GM12878 (cell line): ENCODE measurements around the gene PAFAH2. TPM values are rescaled to one million over a fixed set of nuclear protein-coding genes. Genes with fewer than 3 reads are reported as not detected.

Experiments used
- ATAC-seq: fragments of 200-7000 bp; cut with Tn5 transposase; 3 replicates; pipeline ENCODE4 v1.9.1; 2020; ENCODE audit warnings: mild to moderate bottlenecking, moderate library complexity
- BruUV-seq: library from RNA; stranded (reverse); fragments of 400-500 nt; replicated peaks from 2 replicates; lab custom pipeline; 2021; lab: Mats Ljungman, UMichigan
- CTCF ChIA-PET: fragments of 300-600 bp; sonication (Branson Sonifier 250); formaldehyde crosslinking; extraction: SDS; loops from one replicate; lab custom pipeline; 2021; ENCODE audit warnings: inconsistent platforms; lab: Yijun Ruan, JAX
- POLR2A ChIA-PET: fragments of 350-600 bp; formaldehyde crosslinking; extraction: SDS; loops from one replicate; lab custom pipeline; 2021; ENCODE audit warnings: inconsistent platforms; lab: Charles Lee
- RAD21 ChIA-PET: fragments of 300-600 bp; sonication (Branson Sonifier 250); formaldehyde crosslinking; loops from one replicate; lab custom pipeline; 2023; ENCODE audit warnings: antibody characterized with exemption; ENCODE audit not compliant: unreplicated experiment; lab: Charles Lee
- SMC1A ChIA-PET: fragments of 300-600 bp; sonication (Branson Sonifier 250); formaldehyde crosslinking; loops from one replicate; lab custom pipeline; 2023; ENCODE audit not compliant: unreplicated experiment, uncharacterized antibody; lab: Charles Lee
- DNase-seq: peaks from one replicate; pipeline ENCODE4 v3.0.0-alpha.2; 2011; ENCODE audit warnings: low read depth, low spot score
- FAIRE-seq: peaks from 3 replicates; lab custom pipeline; 2011; peaks lifted over from hg19 to GRCh38; lab: Jason Lieb, UNC
- H2AFZ ChIP-seq: 2 replicates; pipeline ENCODE4 v1.6.0; 2011; ENCODE audit warnings: low read depth, low read length, control low read depth; ENCODE audit not compliant: control insufficient read depth
- H3K27ac ChIP-seq: 2 replicates; pipeline ENCODE4 v1.5.1; 2011; ENCODE audit warnings: control low read depth; ENCODE audit not compliant: control insufficient read depth, insufficient read depth
- H3K27me3 ChIP-seq, 2 experiments: replicated peaks in 1 of 2; 2 replicates each; pipeline versions ENCODE4 v1.6.0 to v1.6.1; 2011; ENCODE audit warnings: low read length in 1 of 2; ENCODE audit not compliant: control insufficient read depth in 2 of 2, insufficient read depth in 2 of 2
- H3K36me3 ChIP-seq, 2 experiments: 2 replicates each; pipeline ENCODE4 v1.5.1; 2011; ENCODE audit warnings: low read length in 1 of 2; ENCODE audit not compliant: control insufficient read depth in 2 of 2, insufficient read depth in 2 of 2
- H3K4me1 ChIP-seq: 2 replicates; pipeline ENCODE4 v1.6.1; 2011; ENCODE audit warnings: mild to moderate bottlenecking, low read length, moderate library complexity, mixed read lengths; ENCODE audit not compliant: control insufficient read depth, insufficient read depth
- H3K4me2 ChIP-seq: 2 replicates; pipeline ENCODE4 v1.6.0; 2011; ENCODE audit warnings: control low read depth; ENCODE audit not compliant: control insufficient read depth, insufficient read depth
- H3K4me3 ChIP-seq: fragments of 200-600 bp; sonication (generic); 2 replicates; pipeline ENCODE4 v1.5.1; 2016
- H3K79me2 ChIP-seq: 2 replicates; pipeline ENCODE4 v1.6.0; 2011; ENCODE audit warnings: low read length; ENCODE audit not compliant: control insufficient read depth, insufficient read depth
- H3K9ac ChIP-seq: 2 replicates; pipeline ENCODE4 v1.8.0; 2011; ENCODE audit warnings: low read length, control low read depth, mixed read lengths; ENCODE audit not compliant: control insufficient read depth, insufficient read depth
- H3K9me3 ChIP-seq: replicated peaks from 3 replicates; pipeline ENCODE4 v1.5.1; 2011; ENCODE audit warnings: mild to moderate bottlenecking, low read length; ENCODE audit not compliant: control insufficient read depth, insufficient read depth
- H4K20me1 ChIP-seq: 2 replicates; pipeline ENCODE4 v1.6.0; 2011; ENCODE audit not compliant: control insufficient read depth, insufficient read depth
- HCFC1 ChIP-seq: fragments of 150-350 bp; IDR thresholded peaks from 2 replicates; pipeline ENCODE4 v1.6.1; 2014; ENCODE audit warnings: low read length
- HDGF ChIP-seq: fragments of 450-650 bp; IDR thresholded peaks from 2 replicates; pipeline ENCODE4 v1.6.1; 2016; ENCODE audit warnings: antibody characterized with exemption
- MTA2 ChIP-seq: fragments of 450-650 bp; IDR thresholded peaks from 2 replicates; pipeline ENCODE4 v1.6.1; 2016; ENCODE audit warnings: low read depth, mild to moderate bottlenecking, moderate library complexity
- RELA ChIP-seq: fragments of 450-650 bp; IDR thresholded peaks from 2 replicates; pipeline ENCODE4 v1.8.0; 2014; ENCODE audit warnings: borderline replicate concordance; ENCODE audit not compliant: partially characterized antibody
- SMAD1 ChIP-seq: fragments of 450-650 bp; IDR thresholded peaks from 2 replicates; pipeline ENCODE4 v1.6.1; 2018; ENCODE audit warnings: mild to moderate bottlenecking, low read depth; ENCODE audit not compliant: partially characterized antibody
- TAF1 ChIP-seq: IDR thresholded peaks from 2 replicates; pipeline ENCODE4 v1.6.1; 2011; ENCODE audit warnings: mild to moderate bottlenecking, low read depth, low read length, borderline replicate concordance
- TCF7 ChIP-seq: IDR thresholded peaks from 2 replicates; pipeline ENCODE4 v1.6.1; 2014; ENCODE audit warnings: antibody characterized with exemption, borderline replicate concordance
- ZNF207 ChIP-seq: fragments of 450-650 bp; IDR thresholded peaks from 2 replicates; pipeline ENCODE4 v1.6.1; 2014; ENCODE audit warnings: antibody characterized with exemption, mild to moderate bottlenecking, borderline replicate concordance
- in situ Hi-C: fragments of 300-500 bp; cut with MboI; formaldehyde crosslinking; loops from 9 replicates; pipeline ENCODE4 v1.14.3; 2018; ENCODE audit warnings: mixed read lengths
- intact Hi-C: fragments of 100-400 bp; cut with micrococcal nuclease; formaldehyde crosslinking; loops from one replicate; pipeline ENCODE4 v1.14.2; 2022; ENCODE audit not compliant: unreplicated experiment
- polyA plus RNA-seq, 11 experiments: library from polyadenylated mRNA; depleted of rRNA in 4 of 11; unstranded in 6 of 11; stranded (reverse) in 5 of 11; fragments of >200 nt; fragmentation: Nextera tagmentation in 4 of 11; fragmentation: Illumina TruSeq in 1 of 11; extraction: Ambion mirVana in 4 of 11; extraction: Trizol in 1 of 11; gene quantifications; 1 replicate in 1 of 11; 2 replicates in 10 of 11; pipeline versions ENCODE4 v1.2.1 to v1.2.3, GENCODE V29; 2011 to 2016; ENCODE audit warnings: inconsistent platforms in 2 of 11, missing spikeins in 2 of 11, low read depth in 1 of 11
- small RNA-seq: library from RNA; depleted of rRNA; stranded (forward); fragments of <200 nt; gene quantifications from one replicate; pipeline ENCODE3, GENCODE V24; 2014
- total RNA-seq, 4 experiments: library from RNA; depleted of rRNA in 3 of 4; stranded (reverse); fragments of >200 nt in 3 of 4; fragmentation: Illumina TruSeq in 1 of 4; extraction: Trizol in 1 of 4; gene quantifications; 2 replicates each; pipeline versions ENCODE4 v1.2.1 to v1.2.3, GENCODE V29; 2013 to 2021
- TF ChIP-seq, protein P1 (sequence below): IDR thresholded peaks from 2 replicates; pipeline ENCODE4 v1.6.1; 2011; ENCODE audit warnings: low read depth, low read length, improper control_type of control experiment, borderline replicate concordance

Gene PAFAH2
- total and polyA plus RNA-seq, 10 of the 15 experiments (the other 5 are each of a cell fraction or from before 2014, with no cell fraction given): 3.0 to 9.5 (median 6.5) TPM

DNA sequence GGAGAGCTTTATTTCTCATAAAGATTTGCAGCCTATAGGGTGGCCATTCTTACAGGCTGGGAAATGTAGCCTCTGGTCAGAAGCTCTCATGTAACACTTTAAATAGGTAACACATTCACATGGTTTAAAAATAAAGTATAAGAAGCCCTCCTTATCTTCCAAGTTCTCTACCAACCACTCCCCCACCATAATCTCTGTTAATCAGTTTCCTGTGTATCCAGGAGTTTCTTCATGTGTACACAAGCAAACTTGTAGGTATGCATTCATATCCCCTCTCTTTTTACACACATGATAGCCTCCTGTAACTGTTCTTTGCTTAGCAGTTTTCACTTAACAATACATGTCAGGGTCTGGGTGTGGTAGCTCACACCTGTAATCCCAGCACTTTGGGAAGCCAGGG is 86.7 kb downstream of the PAFAH2 start:
- H3K27ac ChIP-seq: no peak overlapping the region
- FAIRE-seq (no peak), DNase-seq (no peak), ATAC-seq (no peak)
- no TSS peak for BruUV-seq
- H3K4me2 ChIP-seq: no peak overlapping the region
- no peaks in the 10 kb centered on the region for H3K79me2 ChIP-seq
- in situ Hi-C loops (no loop called here), intact Hi-C loops (no loop called here)
- H3K9me3 ChIP-seq: no peaks in the 10 kb centered on the region
- no peaks in the 10 kb centered on the region for H3K36me3 ChIP-seq
- TF ChIP-seq ZNF207: no peak
- TF ChIP-seq HDGF: no peak
- no peak for TF ChIP-seq RELA
- no peak for TF ChIP-seq SMAD1
- TF ChIP-seq MTA2: no peak
- TF ChIP-seq, protein P1, sequence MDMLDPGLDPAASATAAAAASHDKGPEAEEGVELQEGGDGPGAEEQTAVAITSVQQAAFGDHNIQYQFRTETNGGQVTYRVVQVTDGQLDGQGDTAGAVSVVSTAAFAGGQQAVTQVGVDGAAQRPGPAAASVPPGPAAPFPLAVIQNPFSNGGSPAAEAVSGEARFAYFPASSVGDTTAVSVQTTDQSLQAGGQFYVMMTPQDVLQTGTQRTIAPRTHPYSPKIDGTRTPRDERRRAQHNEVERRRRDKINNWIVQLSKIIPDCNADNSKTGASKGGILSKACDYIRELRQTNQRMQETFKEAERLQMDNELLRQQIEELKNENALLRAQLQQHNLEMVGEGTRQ: no peak
- TF ChIP-seq HCFC1: no peak
- TF ChIP-seq TCF7: no peak
- TF ChIP-seq TAF1: no peak
- H3K4me1 ChIP-seq: no peaks in the 10 kb centered on the region; the same call in 1 of the 2 replicates
- RAD21 ChIA-PET: no interaction called here
- H3K9ac ChIP-seq: no peak overlapping the region
- H3K27me3 ChIP-seq: no peaks in the 10 kb centered on the region; a peak in 3 of 4 replicates
- no peak overlapping the region for H2AFZ ChIP-seq
- no peak overlapping the region for H3K4me3 ChIP-seq
- CTCF ChIA-PET: interaction anchor here (1.1 kb wide), 1 partner anchor 16 kb away, joined by 3 read pairs; no protein-coding TSS in a partner anchor
- no peaks in the 10 kb centered on the region for H4K20me1 ChIP-seq
- SMC1A ChIA-PET: no interaction called here
- POLR2A ChIA-PET: no interaction called here

Small RNA genes within 50 kb of the gene (small RNA-seq; reads per million reads assigned to genes)
- not detected for gene RF00283
- not detected for gene RF00492
- gene RNU6-110P: not detected

Other genes starting within 250 kb of the PAFAH2 start
Only the 7 nearest of the 16 such genes appear.
- 19.3 and 23.3 TPM in 2 replicates for gene AUNIP, start 138.6 kb downstream of the PAFAH2 start, total RNA-seq (2014; rRNA removed)
- gene AUNIP, start 138.6 kb downstream of the PAFAH2 start, total RNA-seq (2014; rRNA removed; fragmentation: Illumina TruSeq; extraction: Trizol): 17.9 and 18.8 TPM in 2 replicates
- 11.1 and 11.3 TPM in 2 replicates for gene AUNIP, start 138.6 kb downstream of the PAFAH2 start, total RNA-seq (2021)
- 13.1 and 14.1 TPM in 2 replicates for gene AUNIP, start 138.6 kb downstream of the PAFAH2 start, polyA plus RNA-seq (2011; rRNA removed)
- gene AUNIP, start 138.6 kb downstream of the PAFAH2 start, polyA plus RNA-seq (2014; fragmentation: Illumina TruSeq; extraction: Trizol): 19.3 and 20.1 TPM in 2 replicates
- 1 to 10 TPM; 3.9 to 6.9 TPM for gene AUNIP, start 138.6 kb downstream of the PAFAH2 start, polyA plus RNA-seq (2014; fragmentation: Nextera tagmentation; extraction: Ambion mirVana)
- 14.6 and 20.0 TPM in 2 replicates for gene AUNIP, start 138.6 kb downstream of the PAFAH2 start, polyA plus RNA-seq (2014; rRNA removed)
- 10 to 100 TPM; 10.0 to 12.4 TPM for gene AUNIP, start 138.6 kb downstream of the PAFAH2 start, polyA plus RNA-seq (2016; fragmentation: Nextera tagmentation; extraction: Ambion mirVana)
- gene PAQR7, start 122.4 kb downstream of the PAFAH2 start, total RNA-seq (2014; rRNA removed): 6.7 and 7.0 TPM in 2 replicates
- 5.3 and 5.7 TPM in 2 replicates for gene PAQR7, start 122.4 kb downstream of the PAFAH2 start, total RNA-seq (2014; rRNA removed; fragmentation: Illumina TruSeq; extraction: Trizol)
- gene PAQR7, start 122.4 kb downstream of the PAFAH2 start, total RNA-seq (2021): 8.1 and 8.8 TPM in 2 replicates
- gene PAQR7, start 122.4 kb downstream of the PAFAH2 start, polyA plus RNA-seq (2011; rRNA removed): 4.0 and 6.3 TPM in 2 replicates
- gene PAQR7, start 122.4 kb downstream of the PAFAH2 start, polyA plus RNA-seq (2014; fragmentation: Illumina TruSeq; extraction: Trizol): 2.9 and 4.6 TPM in 2 replicates
- gene PAQR7, start 122.4 kb downstream of the PAFAH2 start, polyA plus RNA-seq (2014; fragmentation: Nextera tagmentation; extraction: Ambion mirVana): 1 to 10 TPM; 1.1 to 2.5 TPM
- 5.3 and 6.1 TPM in 2 replicates for gene PAQR7, start 122.4 kb downstream of the PAFAH2 start, polyA plus RNA-seq (2014; rRNA removed)
- 1 to 10 TPM; 1.9 to 2.9 TPM for gene PAQR7, start 122.4 kb downstream of the PAFAH2 start, polyA plus RNA-seq (2016; fragmentation: Nextera tagmentation; extraction: Ambion mirVana)
- gene STMN1, start 91.6 kb downstream of the PAFAH2 start, total RNA-seq (2014; rRNA removed): 314 and 374 TPM in 2 replicates
- gene STMN1, start 91.6 kb downstream of the PAFAH2 start, total RNA-seq (2014; rRNA removed; fragmentation: Illumina TruSeq; extraction: Trizol): 248 and 281 TPM in 2 replicates
- gene STMN1, start 91.6 kb downstream of the PAFAH2 start, total RNA-seq (2021): 342 and 364 TPM in 2 replicates
- gene STMN1, start 91.6 kb downstream of the PAFAH2 start, polyA plus RNA-seq (2011; rRNA removed): 233 and 239 TPM in 2 replicates
- 864 and 1,025 TPM in 2 replicates for gene STMN1, start 91.6 kb downstream of the PAFAH2 start, polyA plus RNA-seq (2014; fragmentation: Illumina TruSeq; extraction: Trizol)
- 1,000 to 10,000 TPM; 1,263 to 1,272 TPM for gene STMN1, start 91.6 kb downstream of the PAFAH2 start, polyA plus RNA-seq (2014; fragmentation: Nextera tagmentation; extraction: Ambion mirVana)
- 220 and 240 TPM in 2 replicates for gene STMN1, start 91.6 kb downstream of the PAFAH2 start, polyA plus RNA-seq (2014; rRNA removed)
- gene STMN1, start 91.6 kb downstream of the PAFAH2 start, polyA plus RNA-seq (2016; fragmentation: Nextera tagmentation; extraction: Ambion mirVana): 100 to 1,000 TPM; 916 to 930 TPM
- not detected in 2 replicates for gene EXTL1, start 23.7 kb upstream of the PAFAH2 start, total RNA-seq (2014; rRNA removed)
- gene EXTL1, start 23.7 kb upstream of the PAFAH2 start, total RNA-seq (2014; rRNA removed; fragmentation: Illumina TruSeq; extraction: Trizol): not detected in 2 replicates
- gene EXTL1, start 23.7 kb upstream of the PAFAH2 start, total RNA-seq (2021): not detected in 2 replicates
- gene EXTL1, start 23.7 kb upstream of the PAFAH2 start, polyA plus RNA-seq (2011; rRNA removed): not detected in 2 replicates
- gene EXTL1, start 23.7 kb upstream of the PAFAH2 start, polyA plus RNA-seq (2014; fragmentation: Illumina TruSeq; extraction: Trizol): not detected in 2 replicates
- gene EXTL1, start 23.7 kb upstream of the PAFAH2 start, polyA plus RNA-seq (2014; fragmentation: Nextera tagmentation; extraction: Ambion mirVana): not detected
- not detected in 2 replicates for gene EXTL1, start 23.7 kb upstream of the PAFAH2 start, polyA plus RNA-seq (2014; rRNA removed)
- gene EXTL1, start 23.7 kb upstream of the PAFAH2 start, polyA plus RNA-seq (2016; fragmentation: Nextera tagmentation; extraction: Ambion mirVana): not detected
- not detected in 2 replicates for gene SLC30A2, start 48.1 kb upstream of the PAFAH2 start, total RNA-seq (2014; rRNA removed)
- not detected in 2 replicates for gene SLC30A2, start 48.1 kb upstream of the PAFAH2 start, total RNA-seq (2014; rRNA removed; fragmentation: Illumina TruSeq; extraction: Trizol)
- gene SLC30A2, start 48.1 kb upstream of the PAFAH2 start, total RNA-seq (2021): 0.13 TPM in 1 of 2 replicates, not detected in the other
- gene SLC30A2, start 48.1 kb upstream of the PAFAH2 start, polyA plus RNA-seq (2011; rRNA removed): not detected in 2 replicates
- not detected in 2 replicates for gene SLC30A2, start 48.1 kb upstream of the PAFAH2 start, polyA plus RNA-seq (2014; fragmentation: Illumina TruSeq; extraction: Trizol)
- not detected for gene SLC30A2, start 48.1 kb upstream of the PAFAH2 start, polyA plus RNA-seq (2014; fragmentation: Nextera tagmentation; extraction: Ambion mirVana)
- gene SLC30A2, start 48.1 kb upstream of the PAFAH2 start, polyA plus RNA-seq (2014; rRNA removed): not detected in 2 replicates
- not detected for gene SLC30A2, start 48.1 kb upstream of the PAFAH2 start, polyA plus RNA-seq (2016; fragmentation: Nextera tagmentation; extraction: Ambion mirVana)
- not detected in 2 replicates for gene TRIM63, start 69.6 kb upstream of the PAFAH2 start, total RNA-seq (2014; rRNA removed)
- not detected in 2 replicates for gene TRIM63, start 69.6 kb upstream of the PAFAH2 start, total RNA-seq (2014; rRNA removed; fragmentation: Illumina TruSeq; extraction: Trizol)
- not detected in 2 replicates for gene TRIM63, start 69.6 kb upstream of the PAFAH2 start, total RNA-seq (2021)
- not detected in 2 replicates for gene TRIM63, start 69.6 kb upstream of the PAFAH2 start, polyA plus RNA-seq (2011; rRNA removed)
- not detected in 2 replicates for gene TRIM63, start 69.6 kb upstream of the PAFAH2 start, polyA plus RNA-seq (2014; fragmentation: Illumina TruSeq; extraction: Trizol)
- gene TRIM63, start 69.6 kb upstream of the PAFAH2 start, polyA plus RNA-seq (2014; fragmentation: Nextera tagmentation; extraction: Ambion mirVana): not detected
- gene TRIM63, start 69.6 kb upstream of the PAFAH2 start, polyA plus RNA-seq (2014; rRNA removed): not detected in 2 replicates
- not detected for gene TRIM63, start 69.6 kb upstream of the PAFAH2 start, polyA plus RNA-seq (2016; fragmentation: Nextera tagmentation; extraction: Ambion mirVana)
- gene PDIK1L, start 113.8 kb upstream of the PAFAH2 start, total RNA-seq (2014; rRNA removed): 9.4 and 10.8 TPM in 2 replicates
- 13.5 and 14.3 TPM in 2 replicates for gene PDIK1L, start 113.8 kb upstream of the PAFAH2 start, total RNA-seq (2014; rRNA removed; fragmentation: Illumina TruSeq; extraction: Trizol)
- 11.9 and 13.7 TPM in 2 replicates for gene PDIK1L, start 113.8 kb upstream of the PAFAH2 start, total RNA-seq (2021)
- 11.6 and 14.2 TPM in 2 replicates for gene PDIK1L, start 113.8 kb upstream of the PAFAH2 start, polyA plus RNA-seq (2011; rRNA removed)
- 10.3 and 13.7 TPM in 2 replicates for gene PDIK1L, start 113.8 kb upstream of the PAFAH2 start, polyA plus RNA-seq (2014; fragmentation: Illumina TruSeq; extraction: Trizol)
- gene PDIK1L, start 113.8 kb upstream of the PAFAH2 start, polyA plus RNA-seq (2014; fragmentation: Nextera tagmentation; extraction: Ambion mirVana): 1 to 10 TPM; 4.0 to 9.5 TPM
- gene PDIK1L, start 113.8 kb upstream of the PAFAH2 start, polyA plus RNA-seq (2014; rRNA removed): 4.5 and 6.7 TPM in 2 replicates
- 10 to 100 TPM; 10.7 to 15.9 TPM for gene PDIK1L, start 113.8 kb upstream of the PAFAH2 start, polyA plus RNA-seq (2016; fragmentation: Nextera tagmentation; extraction: Ambion mirVana)